Jurkat, Clone E6-1 (cell line): ENCODE data around the gene MX1. TPM values are rescaled to one million over a fixed set of nuclear protein-coding genes. Genes with fewer than 3 reads are reported as not detected.

Experiments used
- DNase-seq: peaks from one replicate; pipeline ENCODE4 v3.0.0-alpha.2; 2011; ENCODE audit warnings: low read depth, low spot score
- H3K4me3 ChIP-seq: 2 replicates; pipeline ENCODE4 v1.5.1; 2011; ENCODE audit warnings: mild to moderate bottlenecking, low read length, control low read depth, moderate library complexity
- polyA plus RNA-seq: library from polyadenylated mRNA; unstranded; fragments of >200 nt; gene quantifications from one replicate; pipeline ENCODE4 v1.2.1, GENCODE V29; 2012; ENCODE audit warnings: missing spikeins; ENCODE audit not compliant: insufficient read length, insufficient read depth

The MX1 gene
- polyA plus RNA-seq, result not detected

- H3K4me3 ChIP-seq, result no peak within 1 kb of the TSS
- DNase-seq, result no peak
These were observed at the start of gene MX1 for GRCh38 chr21:41425954-41426675. TSS of gene MX1 (plus strand) at chr21:41426239. CDS start at chr21:41432071, 5,832 bp downstream.

GRCh38 chr21:41377715-41378114, 48.3 kb upstream of the MX1 start:
- H3K4me3 ChIP-seq, result no peak overlapping the region
- no peak for DNase-seq

- no peak for DNase-seq
- H3K4me3 ChIP-seq, result no peak overlapping the region
These were observed 47.2 kb upstream of the MX1 start for GRCh38 chr21:41378849-41379248.

- no peak for DNase-seq
- H3K4me3 ChIP-seq, result no peak overlapping the region
These were observed 46.1 kb upstream of the MX1 start for GRCh38 chr21:41379901-41380300.

GRCh38 chr21:41381731-41382130, 44.3 kb upstream of the MX1 start:
- no peak for DNase-seq
- H3K4me3 ChIP-seq, result no peak overlapping the region

- DNase-seq, result no peak
- H3K4me3 ChIP-seq, result no peak overlapping the region
These were observed 38.8 kb upstream of the MX1 start for GRCh38 chr21:41387042-41387819.

- no peak for DNase-seq
- H3K4me3 ChIP-seq, result no peak overlapping the region
These were observed 38.2 kb upstream of the MX1 start for GRCh38 chr21:41387824-41388223.

GRCh38 chr21:41388259-41388658, 37.8 kb upstream of the MX1 start:
- DNase-seq, result no peak
- no peak overlapping the region for H3K4me3 ChIP-seq

- DNase-seq, result no peak
These were observed 35.9 kb upstream of the MX1 start for GRCh38 chr21:41390043-41390639.

GRCh38 chr21:41393876-41394465, 32.1 kb upstream of the MX1 start:
- DNase-seq, result no peak
- no peak overlapping the region for H3K4me3 ChIP-seq

More at GRCh38 chr21:41390043-41390639, 35.9 kb upstream of the MX1 start:
- H3K4me3 ChIP-seq, result no peak overlapping the region

GRCh38 chr21:41396558-41397075, 29.4 kb upstream of the MX1 start:
- no peak overlapping the region for H3K4me3 ChIP-seq
- DNase-seq, result no peak

- no peak for DNase-seq
- no peak overlapping the region for H3K4me3 ChIP-seq
These were observed 28.6 kb upstream of the MX1 start for GRCh38 chr21:41397471-41397891.

- DNase-seq, result no peak
- H3K4me3 ChIP-seq, result no peak overlapping the region
These were observed 27.8 kb upstream of the MX1 start for GRCh38 chr21:41398251-41398650.

- DNase-seq, result no peak
- no peak overlapping the region for H3K4me3 ChIP-seq
These were observed 27.2 kb upstream of the MX1 start for GRCh38 chr21:41398831-41399230.

GRCh38 chr21:41399246-41399800, 26.7 kb upstream of the MX1 start:
- no peak for DNase-seq

GRCh38 chr21:41402231-41402630, 23.8 kb upstream of the MX1 start:
- H3K4me3 ChIP-seq, result no peak overlapping the region
- DNase-seq, result no peak

More at GRCh38 chr21:41399246-41399800, 26.7 kb upstream of the MX1 start:
- no peak overlapping the region for H3K4me3 ChIP-seq

- no peak overlapping the region for H3K4me3 ChIP-seq
- DNase-seq, result no peak
These were observed 23.2 kb upstream of the MX1 start for GRCh38 chr21:41402796-41403195.

GRCh38 chr21:41403331-41403730, 22.7 kb upstream of the MX1 start:
- no peak overlapping the region for H3K4me3 ChIP-seq
- DNase-seq, result no peak

GRCh38 chr21:41403966-41404365, 22.1 kb upstream of the MX1 start:
- DNase-seq, result no peak
- no peak overlapping the region for H3K4me3 ChIP-seq
